ENCODE data around the gene SORCS2.

Gene SORCS2

GRCh38 chr4:7564242-7564641 is 371.9 kb downstream of the SORCS2 start:
- Histone ChIP-seq H3K4me1 (ENCODE audit: low read length) (no peaks in the 10 kb centered on the region), H4K20me1 (ENCODE audit: insufficient read depth, low read length) (no peaks in the 10 kb centered on the region), H3K4me3 (ENCODE audit: low read length) (no peak overlapping the region), H3K27ac (ENCODE audit: low read length) (no peak overlapping the region), H3K36me3 (replicated peaks; ENCODE audit: low read depth, low read length) (no peaks in the 10 kb centered on the region), H3K9ac (ENCODE audit: low read length) (no peak overlapping the region), H3K79me2 (ENCODE audit: low read length) (no peaks in the 10 kb centered on the region), H2AFZ (ENCODE audit: low read depth, low read length) (no peak overlapping the region), H3K4me2 (ENCODE audit: low read length) (no peak overlapping the region), H3K27me3 (ENCODE audit: low read depth, low read length) (no peaks in the 10 kb centered on the region), H3K9me3 (ENCODE audit: insufficient read depth, low read length) (no peaks in the 10 kb centered on the region)
- no peak for TF ChIP-seq CTCF (IDR thresholded peaks at IDR 0.05; ENCODE audit: low read depth, low read length)
- no peak for TF ChIP-seq EZH2phosphoT487 (IDR thresholded peaks at IDR 0.05; ENCODE audit: low read depth)

- Histone ChIP-seq H3K4me1 (ENCODE audit: low read length) (no peaks in the 10 kb centered on the region), H4K20me1 (ENCODE audit: insufficient read depth, low read length) (no peaks in the 10 kb centered on the region), H2AFZ (ENCODE audit: low read depth, low read length) (no peak overlapping the region), H3K79me2 (ENCODE audit: low read length) (no peaks in the 10 kb centered on the region), H3K27ac (ENCODE audit: low read length) (no peak overlapping the region), H3K4me2 (ENCODE audit: low read length) (no peak overlapping the region), H3K9me3 (ENCODE audit: insufficient read depth, low read length) (no peaks in the 10 kb centered on the region), H3K9ac (ENCODE audit: low read length) (no peak overlapping the region), H3K4me3 (ENCODE audit: low read length) (no peak overlapping the region), H3K27me3 (ENCODE audit: low read depth, low read length) (no peaks in the 10 kb centered on the region), H3K36me3 (replicated peaks; ENCODE audit: low read depth, low read length) (no peaks in the 10 kb centered on the region)
- TF ChIP-seq CTCF (IDR thresholded peaks at IDR 0.05; ENCODE audit: low read depth, low read length) (no peak), EZH2phosphoT487 (IDR thresholded peaks at IDR 0.05; ENCODE audit: low read depth) (no peak)
Observed at GRCh38 chr4:7565483-7565882, 373.1 kb downstream of the SORCS2 start.

- Histone ChIP-seq H3K36me3 (replicated peaks; ENCODE audit: low read depth, low read length) (no peaks in the 10 kb centered on the region), H3K27ac (ENCODE audit: low read length) (no peak overlapping the region), H3K4me3 (ENCODE audit: low read length) (no peak overlapping the region), H3K4me1 (ENCODE audit: low read length) (no peaks in the 10 kb centered on the region), H3K9ac (ENCODE audit: low read length) (no peak overlapping the region), H3K79me2 (ENCODE audit: low read length) (no peaks in the 10 kb centered on the region), H3K9me3 (ENCODE audit: insufficient read depth, low read length) (no peaks in the 10 kb centered on the region), H2AFZ (ENCODE audit: low read depth, low read length) (no peak overlapping the region), H4K20me1 (ENCODE audit: insufficient read depth, low read length) (no peaks in the 10 kb centered on the region), H3K4me2 (ENCODE audit: low read length) (no peak overlapping the region), H3K27me3 (ENCODE audit: low read depth, low read length) (no peaks in the 10 kb centered on the region)
- no peak for TF ChIP-seq CTCF (IDR thresholded peaks at IDR 0.05; ENCODE audit: low read depth, low read length)
- TF ChIP-seq EZH2phosphoT487 (IDR thresholded peaks at IDR 0.05; ENCODE audit: low read depth) = no peak
Observed at GRCh38 chr4:7569810-7570783, 377.8 kb downstream of the SORCS2 start.

- no peaks in the 10 kb centered on the region for H3K9me3 ChIP-seq (ENCODE audit: insufficient read depth, low read length)
- no peaks in the 10 kb centered on the region for H4K20me1 ChIP-seq (ENCODE audit: insufficient read depth, low read length)
- no peak overlapping the region for H3K4me2 ChIP-seq (ENCODE audit: low read length)
- no peak overlapping the region for H2AFZ ChIP-seq (ENCODE audit: low read depth, low read length)
- H3K79me2 ChIP-seq (ENCODE audit: low read length) = no peaks in the 10 kb centered on the region
- no peaks in the 10 kb centered on the region for H3K4me1 ChIP-seq (ENCODE audit: low read length)
- H3K27ac ChIP-seq (ENCODE audit: low read length) = no peak overlapping the region
- TF ChIP-seq CTCF (IDR thresholded peaks at IDR 0.05; ENCODE audit: low read depth, low read length) (no peak), EZH2phosphoT487 (IDR thresholded peaks at IDR 0.05; ENCODE audit: low read depth) (no peak)
- H3K36me3 ChIP-seq (replicated peaks; ENCODE audit: low read depth, low read length) = no peaks in the 10 kb centered on the region
- H3K4me3 ChIP-seq (ENCODE audit: low read length) = no peak overlapping the region
- no peaks in the 10 kb centered on the region for H3K27me3 ChIP-seq (ENCODE audit: low read depth, low read length)
- no peak overlapping the region for H3K9ac ChIP-seq (ENCODE audit: low read length)
Observed at GRCh38 chr4:7571001-7571400, 378.7 kb downstream of the SORCS2 start.
